Daoy (cell line): Measurements from ENCODE around the gene PCBP3. TPM values are rescaled to one million over a fixed set of nuclear protein-coding genes. Genes with fewer than 3 reads are reported as not detected.
"Not testable (repeated sequence)": the region's sequence is repeated elsewhere in the genome, so short reads cannot be mapped to it uniquely, and the experiment has no call there.

ENCODE experiments used
- DNase-seq: peaks from one replicate; pipeline ENCODE4 v3.0.0-alpha.2; 2015; ENCODE audit warnings: low read depth
- total RNA-seq: library from RNA; depleted of rRNA; stranded (reverse); fragments of >200 nt; shearing (Covaris generic); gene quantifications from 2 replicates; pipeline ENCODE4 v1.2.3, GENCODE V29; 2014

Gene PCBP3
- total RNA-seq, 1 experiment from 2014 or later = 2.1 TPM

DNA sequence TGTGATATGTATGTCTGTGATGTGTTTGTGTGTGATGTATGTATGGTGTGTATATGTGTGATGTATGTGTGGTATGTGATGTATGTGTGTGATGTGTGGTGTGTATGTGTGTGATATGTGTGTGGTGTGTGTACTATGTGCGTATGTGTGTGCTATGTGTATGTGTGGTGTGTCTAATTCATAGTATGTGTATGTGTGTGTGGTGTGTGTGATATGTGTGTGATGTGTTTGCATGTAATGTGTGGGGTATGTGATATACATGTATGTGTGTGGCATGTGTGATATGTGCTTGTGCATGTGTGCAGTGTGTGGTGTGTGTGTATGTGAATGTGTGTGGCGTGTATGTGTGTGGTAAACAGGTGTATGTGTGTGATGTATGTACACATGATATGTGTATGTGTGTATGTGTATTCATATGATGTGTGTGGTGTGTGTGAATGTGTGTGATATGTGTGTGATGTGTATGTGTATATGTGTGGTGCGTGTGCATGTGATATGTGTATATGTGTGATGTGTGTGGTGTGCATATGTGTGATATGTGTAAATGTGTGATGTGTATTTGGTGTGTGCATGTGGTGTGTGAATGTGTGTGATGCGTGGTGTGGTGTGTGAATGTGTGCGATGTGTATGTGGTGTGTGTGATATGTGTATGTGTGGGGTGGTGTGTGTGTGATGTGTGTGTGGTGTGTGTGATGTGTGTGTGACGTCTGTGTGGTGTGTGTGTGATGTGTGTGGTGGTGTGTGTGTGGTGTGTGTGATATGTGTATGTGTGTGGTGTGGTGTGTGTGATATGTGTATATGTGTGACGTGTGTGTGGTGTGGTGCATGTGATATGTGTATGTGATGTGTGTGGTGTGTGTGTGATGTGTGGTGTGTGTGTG, 8.0 kb upstream of the PCBP3 start:
- DNase-seq = no peak

DNA sequence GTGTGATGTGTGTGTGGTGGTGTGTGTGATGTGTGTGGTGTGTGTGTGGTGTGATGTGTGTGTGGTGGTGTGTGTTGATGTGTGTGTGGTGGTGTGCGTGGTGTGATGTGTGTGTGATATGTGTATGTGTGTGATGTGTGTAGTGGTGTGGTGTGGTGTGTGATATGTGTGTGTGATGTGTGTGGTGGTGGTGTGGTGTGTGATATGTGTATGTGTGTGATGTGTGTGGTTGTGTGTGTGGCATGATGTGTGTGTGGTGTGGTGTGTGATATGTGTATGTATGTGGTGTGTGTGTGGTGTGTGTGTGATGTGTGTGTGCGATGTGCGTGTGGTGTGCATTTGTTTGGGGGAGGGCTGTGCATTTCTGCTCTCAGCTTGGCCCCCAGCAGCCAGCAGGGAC, 7.1 kb upstream of the PCBP3 start:
- DNase-seq = no peak

DNA sequence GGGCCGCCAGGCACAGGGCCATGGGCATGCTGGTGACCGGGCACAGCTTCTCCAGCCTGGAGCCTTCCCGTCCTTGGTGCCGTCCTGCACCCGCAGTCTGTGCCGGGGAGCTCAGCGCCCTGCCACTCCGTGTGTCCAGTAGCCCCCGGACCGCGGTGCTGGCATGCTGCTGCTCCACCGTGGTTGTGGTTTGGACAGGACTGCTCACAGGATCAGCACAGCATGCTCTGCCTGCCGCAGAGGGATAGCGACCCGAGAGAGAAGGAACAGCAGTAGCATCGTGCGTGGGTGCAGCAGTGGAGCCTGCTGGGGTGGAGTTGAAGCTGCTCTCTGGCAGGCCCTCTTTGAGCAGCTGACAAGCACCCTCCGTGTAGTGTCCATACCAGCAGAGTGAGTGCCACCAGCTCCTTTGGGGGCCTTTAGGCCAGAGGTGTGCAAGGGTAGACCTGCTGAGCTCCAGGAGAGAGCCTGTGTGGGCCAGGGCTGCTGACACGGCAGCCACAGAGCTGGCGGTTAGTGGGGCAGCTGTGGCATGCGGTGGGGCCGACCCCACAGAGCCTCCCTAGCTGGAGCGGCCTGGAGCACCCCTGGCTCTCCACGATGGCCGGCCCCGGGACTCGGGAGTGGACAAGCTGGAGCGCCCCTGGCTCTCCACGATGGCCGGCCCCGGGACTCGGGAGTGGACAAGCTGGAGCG, 6.4 kb upstream of the PCBP3 start:
- DNase-seq = peak; percentile 12

DNA sequence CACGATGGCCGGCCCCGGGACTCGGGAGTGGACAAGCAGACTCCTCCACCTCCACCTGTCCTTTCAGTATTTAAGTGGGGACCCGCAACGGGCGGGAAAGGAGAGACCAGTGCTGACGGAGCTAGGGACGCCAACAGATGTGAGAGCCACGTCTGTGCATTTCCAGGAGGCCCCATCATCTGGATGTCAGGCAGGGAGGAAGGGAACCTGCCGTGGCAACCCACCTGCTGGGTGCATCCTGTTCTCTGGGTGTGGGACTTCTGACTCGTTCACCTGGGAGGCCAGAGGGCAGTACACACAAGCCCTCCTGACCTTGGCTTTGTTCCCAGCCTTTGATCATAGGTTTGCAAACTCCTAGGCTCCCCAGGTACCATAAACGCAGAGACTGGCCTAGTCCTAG, 5.6 kb upstream of the PCBP3 start:
- DNase-seq = peak; percentile 4

DNA sequence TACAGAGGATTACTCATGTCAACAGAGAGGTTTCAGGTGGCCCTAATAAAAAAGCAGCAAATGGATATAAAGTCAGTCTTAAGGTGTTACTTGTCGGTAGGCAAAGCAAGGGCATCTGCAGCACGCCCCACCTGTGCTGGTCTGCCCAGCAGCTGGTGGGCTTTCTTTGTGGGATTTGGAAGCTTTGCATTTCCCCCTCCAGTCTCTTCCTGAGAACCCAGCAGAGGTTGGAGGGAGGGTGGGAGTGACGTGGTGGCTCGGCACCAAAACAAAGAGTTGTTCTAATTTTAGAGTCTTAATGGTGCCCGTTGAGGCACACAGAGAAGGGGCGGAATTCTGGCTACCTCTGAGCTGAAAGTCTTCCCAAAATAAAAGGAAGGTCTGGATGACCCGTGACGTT, 4.8 kb upstream of the PCBP3 start:
- DNase-seq = no peak

DNA sequence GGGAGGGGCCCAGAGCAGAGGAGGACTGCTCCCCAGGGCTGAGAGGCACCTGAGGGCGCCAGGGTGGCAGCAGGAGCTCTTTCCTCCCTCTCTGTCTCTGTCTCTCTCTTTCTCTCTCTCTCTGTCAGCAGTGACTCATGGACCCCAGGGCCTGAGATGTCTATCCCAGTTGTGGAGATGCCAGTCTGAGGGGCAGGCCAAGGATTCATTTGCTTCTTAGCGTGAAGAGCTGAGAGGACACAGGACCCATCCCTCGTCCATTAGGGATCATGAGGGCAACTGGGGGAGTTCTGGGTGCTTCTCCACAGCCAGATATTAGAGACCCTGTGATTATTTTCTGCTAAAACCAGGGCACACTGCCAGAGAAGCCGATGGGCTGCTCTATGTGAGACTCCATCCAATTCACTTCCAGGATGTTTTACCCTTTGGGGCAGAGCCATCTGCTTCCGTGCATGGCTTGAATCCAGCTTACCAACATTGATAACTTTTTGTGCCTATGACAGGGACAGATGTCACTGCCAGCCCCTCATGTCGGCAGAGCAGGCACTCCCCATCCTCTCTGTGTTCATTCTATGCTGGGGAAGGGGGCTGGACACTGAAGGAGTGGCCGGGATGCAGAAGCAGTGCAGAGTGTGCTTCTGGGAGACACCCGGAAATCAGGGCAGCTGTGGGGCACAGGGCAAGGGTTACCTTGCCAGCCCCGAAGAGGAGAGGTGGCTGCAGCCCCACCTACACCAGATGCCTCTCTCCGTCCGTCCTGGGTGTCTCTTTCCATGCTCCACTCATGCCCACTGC, 4.1 kb upstream of the PCBP3 start:
- DNase-seq = peak; percentile 43

DNA sequence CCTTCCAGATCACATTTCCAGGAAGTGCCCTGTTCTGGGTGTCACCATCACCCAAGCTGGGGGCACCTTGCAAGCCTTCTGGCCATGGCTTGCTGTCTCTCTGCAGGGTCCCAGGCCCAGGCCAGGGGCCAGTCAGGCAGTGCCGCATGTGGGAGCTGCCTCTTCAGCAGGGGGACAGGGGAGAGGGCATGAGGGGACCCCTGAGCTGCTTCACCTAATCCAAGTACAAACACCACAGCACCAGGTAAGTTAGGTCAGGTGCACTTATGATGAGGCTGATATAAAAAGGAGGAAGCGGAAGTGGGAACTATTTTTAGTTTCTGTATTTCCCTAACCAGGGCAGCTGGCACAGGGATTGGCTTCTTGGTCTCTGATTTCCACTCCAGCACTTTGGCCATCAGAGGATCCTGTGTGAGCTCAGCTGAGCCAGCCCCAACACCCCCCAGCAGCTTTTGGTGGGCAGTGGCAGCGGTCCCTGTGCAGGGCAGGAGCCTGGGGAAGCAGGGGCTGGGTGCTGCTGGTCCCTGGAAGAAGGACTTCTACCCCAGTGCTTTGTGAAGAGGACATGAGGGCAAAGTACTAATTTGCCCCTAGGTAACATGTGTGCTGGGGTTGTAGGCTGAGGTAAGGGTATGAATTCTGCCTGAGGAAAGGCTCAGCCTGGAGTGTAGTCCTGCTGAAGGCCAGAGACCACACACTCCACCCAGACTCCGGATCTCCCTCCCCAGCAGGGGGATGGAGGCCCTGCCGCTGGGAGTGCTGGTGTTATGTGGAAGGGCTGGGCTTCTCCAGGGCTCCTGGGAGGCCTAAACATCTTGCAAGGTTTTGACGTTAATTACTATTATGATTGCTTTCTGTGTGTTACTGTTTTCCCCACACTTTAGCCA, 3.3 kb upstream of the PCBP3 start:
- no peak for DNase-seq

DNA sequence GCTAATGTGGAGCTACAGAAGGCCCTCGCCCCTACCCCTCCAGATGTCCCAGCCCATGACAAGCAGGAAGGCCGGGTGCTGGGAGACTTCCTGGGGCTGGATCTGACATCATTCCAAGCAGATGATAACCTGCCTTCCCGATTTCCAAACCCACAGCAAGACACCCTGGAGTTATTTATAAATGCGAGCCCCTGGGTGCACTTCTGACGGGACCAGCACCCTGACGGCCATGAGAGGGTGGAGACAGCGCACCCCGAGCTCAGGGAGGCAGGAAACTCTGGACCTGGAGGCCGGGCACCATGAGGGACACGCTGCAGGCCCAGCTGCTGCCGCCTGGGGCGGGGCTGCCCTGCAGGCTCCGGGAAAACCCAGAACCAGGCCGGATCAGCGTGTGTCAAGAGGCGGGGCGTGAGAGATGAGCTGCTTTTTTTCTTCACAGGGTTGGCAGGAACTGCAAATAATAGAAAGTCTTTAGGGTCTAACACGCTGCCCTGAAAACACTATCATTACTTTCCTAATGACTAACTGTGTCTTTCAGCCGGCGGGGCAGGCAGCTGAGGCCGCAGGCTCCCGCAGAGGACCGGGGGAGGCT, 2.5 kb upstream of the PCBP3 start:
- DNase-seq = peak; percentile 92

DNA sequence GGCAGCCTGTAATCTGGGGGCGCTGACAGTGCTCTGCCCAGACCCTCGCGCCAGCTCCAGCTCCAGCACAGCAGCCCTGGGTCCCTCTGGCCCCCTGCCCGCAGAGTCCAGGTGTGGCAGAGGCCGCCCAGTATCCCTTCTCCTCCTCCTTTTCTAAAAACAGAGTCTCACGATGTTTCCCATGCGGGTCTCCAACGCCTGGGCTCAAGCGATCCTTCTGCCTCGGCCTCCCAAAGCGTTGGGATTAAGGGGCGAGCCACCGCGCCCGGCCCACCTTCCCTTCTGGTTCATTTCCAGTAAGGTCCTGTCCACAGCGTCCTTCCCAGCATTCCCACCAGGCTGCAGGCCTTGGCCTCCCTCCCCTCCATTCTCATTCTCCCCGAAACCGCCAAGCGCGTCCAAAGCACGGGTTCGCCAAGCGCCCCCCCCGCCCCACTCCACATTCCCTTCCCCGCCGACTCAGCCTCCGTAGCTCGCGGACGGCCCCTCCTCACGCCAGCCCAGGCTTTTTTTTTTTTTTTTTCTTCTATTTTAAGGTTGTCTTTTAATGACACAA, 2.0 kb upstream of the PCBP3 start:
- DNase-seq = peak; percentile 9

DNA sequence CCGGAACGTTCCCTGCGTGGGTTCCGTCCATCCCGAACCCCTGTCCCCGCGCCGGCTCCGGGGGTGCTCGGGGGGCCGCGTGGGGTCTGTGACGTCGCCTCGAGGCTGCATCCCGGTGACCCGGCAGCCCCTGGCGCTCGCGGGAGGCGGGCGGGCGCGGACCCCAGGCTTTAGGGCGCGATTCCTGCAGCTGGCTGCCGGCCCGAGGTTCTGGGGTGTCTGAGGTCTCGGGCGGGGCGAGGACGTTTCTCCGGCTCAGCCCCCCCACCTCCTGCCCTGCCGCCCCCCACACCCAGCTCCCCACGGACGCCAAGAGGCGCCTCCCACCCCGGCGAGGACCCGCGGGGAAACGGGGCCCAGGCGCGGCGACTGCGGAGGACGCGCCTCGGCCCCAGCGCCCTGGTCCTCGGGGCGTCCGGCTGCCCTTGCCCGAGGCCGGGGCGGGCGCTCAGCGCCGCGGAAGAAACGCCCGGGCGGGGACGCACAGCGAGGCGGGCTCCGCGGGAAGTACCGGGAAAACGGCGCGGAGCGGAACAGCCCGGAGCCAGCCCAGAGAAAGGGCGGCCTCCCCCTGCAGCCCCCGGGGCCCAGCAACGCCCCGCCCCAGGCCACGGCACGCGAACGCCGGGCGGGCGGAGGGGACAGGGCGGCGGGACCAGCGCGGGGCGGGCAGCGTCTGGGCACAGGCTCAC, 1.3 kb upstream of the PCBP3 start:
- no peak for DNase-seq

DNA sequence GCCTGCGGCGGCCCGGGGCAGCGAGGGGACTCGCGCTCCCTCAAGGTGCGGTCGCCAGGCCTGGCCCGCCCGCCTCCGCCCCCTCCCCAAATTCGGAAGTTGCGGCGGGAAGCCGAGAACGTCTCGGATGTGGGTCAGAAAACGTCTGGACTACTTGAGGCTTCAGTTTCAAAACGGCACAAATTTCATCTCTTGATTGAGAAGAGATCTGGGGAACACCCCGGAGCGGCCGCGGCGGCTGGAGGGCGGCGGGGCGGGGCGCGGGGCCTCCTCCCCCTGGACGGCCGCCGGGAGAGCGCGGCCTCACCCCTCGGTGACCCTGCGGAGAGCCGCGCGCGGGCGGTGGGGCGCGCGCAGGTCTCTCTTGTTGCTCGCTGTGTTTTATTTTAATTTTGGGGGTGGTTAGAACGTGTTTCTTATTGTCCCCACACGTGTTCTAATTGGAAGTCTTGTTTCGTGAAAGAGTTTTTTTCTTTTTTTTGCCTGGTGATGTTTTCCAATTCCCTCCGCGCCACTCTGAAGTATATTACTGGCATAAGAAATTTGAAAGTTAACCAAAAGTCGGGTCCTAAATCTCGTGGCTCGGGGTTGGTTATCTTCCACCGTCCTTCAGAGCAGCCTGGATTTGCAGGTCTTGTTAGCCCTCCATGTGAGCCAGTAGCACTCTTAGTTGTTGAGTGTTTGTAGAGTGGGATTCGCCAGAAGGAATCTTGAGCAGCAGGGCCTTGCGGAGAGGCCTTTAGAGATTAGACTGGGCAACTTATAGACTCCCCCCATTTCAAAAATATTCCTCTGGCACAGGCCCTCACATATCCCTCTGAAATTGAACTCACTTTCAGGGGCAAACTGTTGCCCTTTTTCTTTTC, 749 bp downstream of the PCBP3 start:
- peak; percentile 56 for DNase-seq

DNA sequence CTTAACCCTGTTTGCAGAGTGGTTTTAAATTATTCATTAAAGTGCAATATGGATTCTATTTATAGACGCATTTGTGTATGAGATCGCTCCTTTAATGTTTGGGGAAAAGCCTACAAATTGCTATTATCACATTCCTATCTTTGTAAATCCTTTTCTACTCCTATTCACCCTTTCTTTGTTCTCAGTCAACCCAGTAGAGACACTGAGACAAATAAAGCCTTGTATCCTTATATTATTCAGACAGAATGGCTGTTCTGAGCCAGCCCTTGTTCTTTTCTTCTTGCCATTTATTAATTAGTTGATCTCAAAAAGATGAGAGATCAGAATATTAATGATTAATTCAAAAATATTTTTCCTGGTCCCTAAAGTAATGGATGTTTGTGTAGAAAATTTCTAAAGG, 8.4 kb downstream of the PCBP3 start:
- no peak for DNase-seq

DNA sequence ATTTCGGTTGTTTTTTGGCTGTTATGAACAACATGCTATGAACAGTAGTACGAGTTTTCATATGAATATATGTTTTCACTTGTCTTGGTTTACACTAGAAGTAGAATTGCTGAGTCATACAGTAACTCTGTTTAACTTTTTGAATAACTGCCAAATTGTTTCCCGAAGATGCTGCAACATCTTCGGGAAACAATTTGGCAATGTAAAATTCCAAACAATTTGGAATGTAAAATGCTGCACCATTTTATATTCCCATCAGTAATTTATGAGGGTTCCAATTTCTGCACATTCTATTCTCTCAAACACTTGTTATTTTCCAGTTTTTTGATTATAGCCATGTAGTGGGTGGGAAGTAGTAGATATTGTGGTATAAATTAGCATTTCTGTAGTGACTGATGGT, 11.6 kb downstream of the PCBP3 start:
- DNase-seq = no peak

DNA sequence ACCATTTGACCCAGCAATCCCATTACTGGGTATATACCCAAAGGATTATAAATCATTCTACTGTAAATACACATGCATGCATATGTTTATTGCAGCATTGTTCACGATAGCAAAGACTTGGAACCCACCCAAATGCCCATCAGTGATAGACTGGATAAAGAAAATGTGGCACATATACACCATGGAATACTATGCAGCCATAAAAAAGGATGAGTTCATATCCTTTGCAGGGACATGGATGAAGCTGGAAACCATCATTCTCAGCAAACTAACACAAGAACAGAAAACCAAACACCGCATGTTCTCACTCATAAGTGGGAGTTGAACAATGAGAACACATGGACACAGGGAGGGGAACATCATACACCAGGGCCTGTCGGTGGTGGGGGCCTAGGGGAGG, 12.6 kb downstream of the PCBP3 start:
- not testable (repeated sequence) for DNase-seq

DNA sequence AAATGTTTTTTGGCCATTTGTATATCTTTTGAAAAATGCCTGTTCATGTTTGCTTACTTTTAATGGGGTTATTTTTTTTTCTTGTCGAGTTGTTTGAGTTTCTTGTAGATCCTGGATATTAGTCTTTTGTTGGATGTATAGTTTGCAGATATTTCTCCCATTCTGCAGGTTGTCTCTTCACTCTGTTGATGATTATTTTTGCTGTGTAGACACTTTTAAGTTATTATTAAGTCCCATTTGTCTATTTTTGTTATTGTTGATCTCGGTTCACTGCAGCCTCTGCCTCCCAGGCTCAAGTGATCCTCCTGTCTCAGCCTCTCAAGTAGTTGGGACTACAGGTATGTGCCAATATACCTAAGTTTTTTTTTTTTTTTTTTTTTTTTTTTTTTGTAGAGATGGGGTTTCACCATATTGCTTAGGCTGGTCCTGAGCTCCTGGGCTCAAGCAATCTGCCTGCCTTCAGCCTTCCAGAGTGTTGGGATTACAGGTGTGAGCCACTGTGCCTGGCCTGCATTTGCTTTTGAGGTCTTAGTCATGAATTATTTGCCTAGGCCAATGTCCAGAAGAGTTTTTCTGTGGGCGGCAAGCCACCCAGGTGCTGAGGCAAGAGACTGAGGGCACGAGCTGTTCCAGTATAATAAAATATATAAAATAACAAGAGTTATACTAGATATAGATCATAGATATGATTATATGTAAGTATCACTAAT, 18.5 kb downstream of the PCBP3 start:
- DNase-seq = not testable (repeated sequence)

DNA sequence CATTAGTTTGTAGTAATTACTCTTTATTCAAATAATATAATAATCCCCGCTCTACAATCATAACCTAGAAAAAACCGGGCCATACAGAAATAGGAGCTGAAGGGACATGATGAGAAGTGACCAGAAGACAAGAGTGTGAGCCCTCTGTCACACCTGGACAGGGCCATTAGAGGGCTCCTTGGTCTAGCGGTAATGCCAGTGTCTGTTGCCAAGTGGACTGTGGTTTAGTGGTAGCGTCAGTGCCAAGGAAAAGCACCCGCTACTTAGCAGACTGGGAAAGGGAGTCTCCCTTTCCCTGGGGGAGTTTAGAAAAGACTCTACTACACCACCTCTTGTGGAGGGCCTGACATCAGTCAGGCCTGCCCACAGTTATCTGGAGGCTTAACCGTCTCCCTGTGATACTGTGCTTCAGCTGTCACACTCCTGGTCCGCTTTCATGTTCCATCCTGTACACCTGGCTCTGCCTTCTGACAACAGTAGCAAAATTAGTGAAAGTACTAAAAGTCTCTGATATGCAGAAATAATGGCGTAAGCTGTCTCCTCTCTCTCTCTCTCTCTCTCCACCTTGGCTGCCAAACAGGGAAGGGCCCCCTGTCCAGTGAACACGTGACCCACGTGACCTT, 19.2 kb downstream of the PCBP3 start:
- not testable (repeated sequence) for DNase-seq

DNA sequence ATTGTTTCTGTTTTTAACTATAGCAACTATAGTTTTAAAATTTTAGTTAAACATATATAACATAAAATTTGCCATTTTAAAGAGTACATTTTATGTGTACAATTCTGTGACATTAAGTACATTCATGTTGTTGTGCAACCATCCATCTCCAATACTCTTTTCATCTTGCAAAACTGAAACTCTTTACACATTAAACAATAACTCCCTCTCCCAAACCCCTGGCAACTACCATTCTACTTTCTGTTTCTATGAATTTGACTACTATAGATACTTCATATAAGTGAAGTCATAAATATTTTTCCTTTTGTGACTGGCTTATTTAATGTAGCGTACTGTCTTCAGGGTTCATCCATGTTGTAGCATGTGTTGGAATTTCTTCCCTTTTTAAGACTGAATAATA, 25.9 kb downstream of the PCBP3 start:
- DNase-seq = no peak

DNA sequence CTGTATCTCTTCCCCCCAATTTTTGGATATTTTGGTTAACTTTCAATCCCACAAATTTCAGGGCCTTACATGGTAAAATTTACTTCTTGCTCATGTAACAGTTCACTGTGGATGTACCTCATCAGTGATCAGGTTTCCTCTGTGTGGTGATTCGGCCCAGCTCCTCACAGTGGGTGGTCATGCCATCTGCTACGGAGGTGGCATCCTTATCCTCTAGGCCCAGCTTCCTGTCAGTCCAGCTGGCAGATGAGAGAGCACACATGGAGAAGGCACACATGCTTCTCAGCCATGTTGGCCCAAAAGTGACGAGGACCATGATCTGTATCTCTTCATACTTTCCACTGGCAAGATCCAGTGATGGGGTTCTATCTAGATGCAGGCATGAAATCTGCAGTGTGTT, 27.2 kb downstream of the PCBP3 start:
- DNase-seq = no peak
